Activated naive CD8-positive, alpha-beta T cell treated with anti-CD3 and anti-CD28 coated beads, Interleukin-2, amount 50 U/mL, for 24 hours (primary cell): ENCODE data around the gene TSTD2.
"Not testable (repeated sequence)": the region's sequence is repeated elsewhere in the genome, so short reads cannot be mapped to it uniquely, and the experiment has no call there.

ENCODE experiments used
- ATAC-seq: fragments of 150-1000 bp; cut with Tn5 transposase; one replicate; pipeline ENCODE4 v1.10.0; 2021
- DNase-seq: peaks from one replicate; pipeline ENCODE4 v3.0.0; 2021
- H3K27ac Mint-ChIP-seq: one replicate; pipeline ENCODE4 v1.8.0; 2021; ENCODE audit warnings: mild to moderate bottlenecking, mixed read lengths
- H3K27me3 Mint-ChIP-seq: one replicate; pipeline ENCODE4 v1.8.0; 2021; ENCODE audit warnings: mixed read lengths
- H3K36me3 Mint-ChIP-seq: one replicate; pipeline ENCODE4 v1.8.0; 2021; ENCODE audit warnings: low read depth, mixed read lengths
- H3K4me1 Mint-ChIP-seq: one replicate; pipeline ENCODE4 v1.8.0; 2021; ENCODE audit warnings: mixed read lengths
- H3K4me3 Mint-ChIP-seq: one replicate; pipeline ENCODE4 v1.8.0; 2021; ENCODE audit warnings: mild to moderate bottlenecking, moderate library complexity, mixed read lengths
- H3K9me3 Mint-ChIP-seq: one replicate; pipeline ENCODE4 v1.8.0; 2021; ENCODE audit warnings: mixed read lengths

The TSTD2 gene

DNA sequence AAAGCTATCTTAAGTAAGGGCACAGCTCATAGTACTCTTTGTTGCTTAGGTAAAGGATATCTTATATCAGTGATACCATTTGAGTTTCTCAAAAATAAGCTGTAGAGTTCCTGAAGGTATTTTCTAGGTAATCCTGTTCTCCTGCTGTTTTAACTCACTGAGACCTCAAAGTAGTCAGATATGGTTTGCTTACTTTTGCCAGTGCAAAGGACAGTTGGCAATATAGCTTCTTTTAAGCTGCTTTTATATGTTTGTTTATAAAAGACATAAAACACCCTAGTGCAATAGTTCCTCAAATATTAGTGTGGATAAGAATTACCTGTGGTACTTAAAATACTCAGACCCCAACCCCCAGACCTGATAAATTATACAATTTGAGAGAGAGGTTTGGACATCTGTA lies 12.6 kb upstream of the TSTD2 start:
- peaks cover 62% of the 10 kb centered on the region for H3K36me3 Mint-ChIP-seq
- no peaks in the 10 kb centered on the region for H3K4me1 Mint-ChIP-seq
- DNase-seq (no peak), ATAC-seq (no peak)
- no peak overlapping the region for H3K27ac Mint-ChIP-seq
- no peaks in the 10 kb centered on the region for H3K9me3 Mint-ChIP-seq
- no peaks in the 10 kb centered on the region for H3K27me3 Mint-ChIP-seq
- H3K4me3 Mint-ChIP-seq, result no peak overlapping the region

DNA sequence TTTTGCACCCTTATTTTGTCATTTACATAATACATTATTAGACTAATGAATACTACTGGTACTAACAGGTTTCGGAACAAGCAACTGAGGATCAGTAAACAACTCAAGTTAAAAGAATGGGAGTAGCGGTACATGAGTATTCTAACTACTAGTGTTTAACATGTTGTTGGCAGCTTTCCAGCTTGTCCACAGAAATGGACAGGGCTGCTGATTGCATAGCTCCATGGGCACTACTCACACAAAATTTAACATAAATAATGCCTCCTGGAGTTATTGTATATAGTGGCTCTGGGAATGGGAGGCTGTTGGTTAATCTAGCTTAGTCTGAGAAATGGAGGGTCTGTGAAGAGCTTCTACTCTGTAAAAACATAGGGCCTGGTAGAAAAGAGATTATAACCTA lies 7.2 kb upstream of the TSTD2 start:
- Mint-ChIP-seq H3K27me3 (no peaks in the 10 kb centered on the region), H3K4me1 (peaks cover 35% of the 10 kb centered on the region)
- no peak for ATAC-seq

DNA sequence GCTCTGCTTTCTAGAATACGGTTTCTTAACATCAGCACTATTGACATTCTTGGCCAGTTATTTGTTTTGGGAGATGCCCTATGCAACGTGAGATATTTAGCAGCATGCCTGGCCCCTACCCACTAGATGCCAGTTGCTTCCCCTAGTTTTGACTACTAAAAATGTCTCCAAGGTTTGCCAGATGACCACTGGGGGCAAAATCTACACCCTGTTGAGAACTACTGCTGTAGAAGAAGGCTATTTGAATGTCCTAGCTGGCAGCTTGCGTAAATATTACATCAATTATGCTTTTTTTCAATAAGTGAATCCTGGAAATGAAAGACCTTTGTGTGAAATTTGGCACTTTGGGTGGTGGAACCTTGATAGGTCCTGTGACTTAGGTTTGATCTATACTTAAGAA lies 5.5 kb upstream of the TSTD2 start:
- Mint-ChIP-seq H3K36me3 (peaks cover 52% of the 10 kb centered on the region), H3K4me1 (peaks cover 47% of the 10 kb centered on the region), H3K4me3 (no peak overlapping the region)

More for the DNA sequence above, 7.2 kb upstream of the TSTD2 start:
- no peak overlapping the region for H3K4me3 Mint-ChIP-seq
- peaks cover 51% of the 10 kb centered on the region for H3K36me3 Mint-ChIP-seq
- no peak overlapping the region for H3K27ac Mint-ChIP-seq
- H3K9me3 Mint-ChIP-seq, result no peaks in the 10 kb centered on the region
- no peak for DNase-seq

DNA sequence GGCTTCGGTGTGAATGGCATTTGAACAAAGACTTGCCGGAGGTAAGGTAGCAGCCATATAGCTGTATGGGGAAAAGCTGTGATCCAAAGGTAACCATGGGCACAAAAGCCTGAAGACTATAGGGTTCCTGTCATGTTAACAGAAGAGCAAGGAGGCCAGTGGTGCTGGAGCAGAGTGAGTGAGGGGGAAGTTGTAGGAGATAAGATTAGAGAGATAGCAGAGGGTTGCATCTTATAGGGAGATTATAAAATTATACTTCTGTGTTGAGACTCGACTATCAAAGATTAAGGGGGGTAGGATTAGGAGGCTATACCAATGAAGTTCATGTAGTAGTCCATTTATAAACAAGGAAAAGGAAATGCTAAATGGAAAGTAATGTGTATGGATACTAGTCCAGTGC lies 3.7 kb upstream of the TSTD2 start:
- ATAC-seq, result no peak
- H3K27me3 Mint-ChIP-seq, result no peaks in the 10 kb centered on the region
- H3K4me3 Mint-ChIP-seq, result peak overlapping the region; percentile 22
- no peak overlapping the region for H3K27ac Mint-ChIP-seq
- H3K9me3 Mint-ChIP-seq, result no peaks in the 10 kb centered on the region
- H3K36me3 Mint-ChIP-seq, result peaks cover 42% of the 10 kb centered on the region
- DNase-seq, result no peak
- peaks cover 54% of the 10 kb centered on the region for H3K4me1 Mint-ChIP-seq

More for the DNA sequence above, 5.5 kb upstream of the TSTD2 start:
- H3K27ac Mint-ChIP-seq, result no peak overlapping the region
- ATAC-seq (no peak), DNase-seq (no peak)
- H3K9me3 Mint-ChIP-seq, result no peaks in the 10 kb centered on the region
- H3K27me3 Mint-ChIP-seq, result no peaks in the 10 kb centered on the region

DNA sequence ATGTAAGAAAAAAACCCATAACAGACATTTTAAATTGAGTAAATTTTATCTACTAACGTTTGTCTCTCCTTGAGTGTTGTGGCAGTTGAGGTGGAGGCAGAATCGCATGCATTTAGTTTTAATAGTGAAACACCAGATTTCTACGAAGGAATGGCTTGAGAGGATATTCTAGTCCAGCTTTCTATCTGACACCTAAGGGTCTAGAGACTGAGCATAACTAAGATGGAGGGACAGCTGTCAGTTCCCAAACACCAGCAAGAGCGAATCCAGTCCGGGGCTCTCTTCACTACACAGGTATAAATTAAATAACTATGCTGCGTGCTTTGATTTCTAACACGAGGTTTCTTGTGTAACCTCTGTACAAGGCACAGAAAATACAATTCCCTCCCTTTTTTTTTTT lies 1.9 kb upstream of the TSTD2 start:
- H3K36me3 Mint-ChIP-seq, result peaks cover 29% of the 10 kb centered on the region
- H3K27me3 Mint-ChIP-seq, result no peaks in the 10 kb centered on the region
- H3K4me1 Mint-ChIP-seq, result peaks cover 62% of the 10 kb centered on the region
- H3K4me3 Mint-ChIP-seq, result peak overlapping the region; percentile 100
- ATAC-seq (no peak), DNase-seq (no peak)
- no peaks in the 10 kb centered on the region for H3K9me3 Mint-ChIP-seq
- H3K27ac Mint-ChIP-seq, result peak overlapping the region; percentile 100

DNA sequence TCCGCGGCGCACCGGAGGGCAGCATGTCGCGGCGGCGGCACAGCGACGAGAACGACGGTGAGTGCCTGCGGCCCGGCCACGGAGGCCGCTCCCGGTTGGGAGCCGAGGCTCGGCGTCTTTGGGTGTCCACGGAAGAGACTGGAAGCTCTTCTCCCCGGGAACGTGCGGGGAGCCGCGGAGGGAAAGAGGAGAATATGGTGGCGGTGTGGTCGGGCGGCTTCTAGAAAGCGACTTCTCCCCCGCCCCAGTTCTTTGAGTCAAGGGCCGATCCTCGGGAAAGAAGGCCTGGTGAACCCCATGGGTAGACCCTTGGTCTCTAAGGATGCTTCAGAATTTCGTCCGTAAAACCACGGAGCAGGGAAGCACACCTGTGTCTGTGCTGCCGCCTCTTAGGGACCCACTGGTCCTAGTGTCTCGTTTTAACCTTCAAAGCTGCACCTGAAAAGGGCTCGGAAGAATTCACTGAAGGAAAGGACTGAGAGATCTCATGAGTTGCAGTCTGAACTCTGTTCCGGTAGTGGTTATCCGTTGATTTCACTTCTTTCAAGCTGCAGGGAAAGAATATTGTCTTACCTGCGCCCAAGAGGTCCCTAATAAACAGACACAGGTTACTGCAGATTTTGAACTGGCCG lies 807 bp upstream of the TSTD2 start:
- no peak for ATAC-seq
- Mint-ChIP-seq H3K27ac (peak overlapping the region; percentile 100), H3K4me3 (peak overlapping the region; percentile 100), H3K4me1 (peaks cover 58% of the 10 kb centered on the region), H3K9me3 (no peaks in the 10 kb centered on the region), H3K27me3 (no peaks in the 10 kb centered on the region), H3K36me3 (peaks cover 32% of the 10 kb centered on the region)
- DNase-seq, result no peak

DNA sequence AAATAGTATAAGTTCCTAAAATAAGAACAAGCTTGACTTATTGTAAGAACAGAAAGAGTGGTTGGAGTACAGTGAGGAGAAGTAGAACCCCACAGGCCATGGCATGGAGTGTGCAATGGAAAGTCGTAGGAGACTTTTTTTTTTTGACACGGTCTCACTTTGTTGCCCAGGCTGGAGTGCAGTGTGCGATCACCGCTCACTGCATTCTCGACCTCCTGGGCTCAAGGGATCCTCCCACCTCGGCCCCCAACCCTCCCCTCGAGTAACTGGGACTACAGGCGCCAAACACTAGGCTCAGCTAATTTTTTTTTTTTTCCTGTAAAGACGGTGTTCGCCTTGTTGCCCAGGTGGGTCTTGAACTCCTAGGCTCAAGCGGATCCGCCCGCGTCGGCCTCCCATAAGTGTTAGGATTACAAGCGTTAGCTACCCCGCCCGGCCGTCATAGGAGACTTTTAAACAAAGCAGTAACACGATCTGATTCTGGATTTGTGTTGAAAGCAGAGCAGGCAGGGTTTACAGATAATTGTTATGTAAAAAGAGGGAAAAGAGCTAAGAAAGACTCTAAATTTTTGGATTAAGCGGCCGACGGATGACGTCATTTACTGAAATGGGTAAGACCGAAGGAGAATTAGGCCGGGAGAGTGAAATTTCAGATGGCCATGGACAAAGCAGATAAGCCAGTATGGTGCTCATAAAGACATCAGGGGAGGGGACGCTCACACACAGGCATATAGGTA lies 752 bp downstream of the TSTD2 start:
- peaks cover 27% of the 10 kb centered on the region for H3K36me3 Mint-ChIP-seq
- no peaks in the 10 kb centered on the region for H3K27me3 Mint-ChIP-seq
- H3K4me3 Mint-ChIP-seq, result peak overlapping the region; percentile 100
- ATAC-seq (no peak), DNase-seq (peak; percentile 27)
- H3K9me3 Mint-ChIP-seq, result no peaks in the 10 kb centered on the region
- peaks cover 44% of the 10 kb centered on the region for H3K4me1 Mint-ChIP-seq
- H3K27ac Mint-ChIP-seq, result peak overlapping the region; percentile 100

DNA sequence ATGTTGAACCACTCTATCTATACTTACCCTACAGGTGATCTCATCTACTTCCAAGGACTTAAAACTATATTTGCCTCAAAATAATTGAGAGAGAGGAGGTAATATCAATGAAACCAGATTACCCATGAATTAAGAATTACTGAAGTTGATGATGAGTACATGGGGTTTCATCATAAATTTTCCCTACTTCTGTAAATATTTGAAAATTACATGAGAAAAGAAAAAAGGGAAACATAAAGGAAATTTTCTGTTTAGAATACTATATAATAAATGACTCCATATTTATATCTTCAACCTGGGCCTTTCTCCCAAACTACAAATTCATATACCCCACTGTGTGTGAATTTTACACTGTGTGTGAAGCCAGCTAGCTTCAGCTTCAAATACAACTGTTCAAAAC lies 2.6 kb downstream of the TSTD2 start:
- Mint-ChIP-seq H3K4me1 (peaks cover 31% of the 10 kb centered on the region), H3K9me3 (no peaks in the 10 kb centered on the region), H3K4me3 (no peak overlapping the region), H3K27me3 (no peaks in the 10 kb centered on the region), H3K27ac (no peak overlapping the region), H3K36me3 (peaks cover 24% of the 10 kb centered on the region)
- ATAC-seq, result no peak
- DNase-seq, result no peak

DNA sequence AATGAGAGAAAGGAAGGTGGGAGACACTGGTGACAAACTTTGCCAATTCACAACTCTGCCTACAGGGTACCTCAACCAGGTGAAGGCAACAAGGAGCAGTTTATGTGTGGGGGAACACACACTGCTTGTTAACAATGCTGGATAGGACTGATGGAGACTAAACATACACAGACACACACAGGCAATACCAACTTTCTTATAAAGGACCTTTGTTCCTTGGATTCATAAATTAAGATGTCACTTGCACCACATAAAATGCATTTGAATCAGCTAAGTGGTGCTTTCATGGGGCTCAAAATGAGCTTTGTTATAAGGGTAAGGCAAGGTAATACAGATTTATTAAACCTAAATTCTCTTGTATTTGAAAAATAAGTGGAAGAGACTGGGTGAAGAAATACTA lies 4.0 kb downstream of the TSTD2 start:
- no peaks in the 10 kb centered on the region for H3K9me3 Mint-ChIP-seq
- H3K27ac Mint-ChIP-seq, result no peak overlapping the region
- no peak for ATAC-seq
- no peak overlapping the region for H3K4me3 Mint-ChIP-seq
- DNase-seq, result no peak
- H3K4me1 Mint-ChIP-seq, result peaks cover 22% of the 10 kb centered on the region
- H3K27me3 Mint-ChIP-seq, result no peaks in the 10 kb centered on the region
- H3K36me3 Mint-ChIP-seq, result peaks cover 15% of the 10 kb centered on the region

DNA sequence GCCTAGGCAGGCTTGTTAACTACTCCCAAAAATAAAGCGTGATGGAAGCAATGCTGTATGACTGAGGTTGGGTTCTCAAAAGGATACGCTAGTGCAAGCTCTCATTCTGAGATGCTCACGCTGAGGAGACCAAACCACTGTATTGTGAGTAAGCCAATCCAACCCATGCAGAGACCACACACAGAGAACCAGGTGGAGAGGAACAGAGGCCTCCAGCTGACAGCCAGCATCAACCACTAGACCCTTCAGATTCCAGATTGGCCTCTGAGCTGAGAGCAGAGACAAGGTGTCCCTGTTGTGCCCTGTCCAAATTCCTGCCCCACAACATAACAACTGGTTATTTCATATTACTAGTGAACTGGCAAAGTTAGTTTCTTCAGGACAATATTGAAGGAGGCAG lies 4.5 kb downstream of the TSTD2 start:
- DNase-seq, result no peak
- Mint-ChIP-seq H3K4me3 (no peak overlapping the region), H3K27ac (no peak overlapping the region), H3K9me3 (no peaks in the 10 kb centered on the region), H3K27me3 (no peaks in the 10 kb centered on the region), H3K36me3 (peaks cover 12% of the 10 kb centered on the region), H3K4me1 (peaks cover 21% of the 10 kb centered on the region)
- ATAC-seq, result no peak

DNA sequence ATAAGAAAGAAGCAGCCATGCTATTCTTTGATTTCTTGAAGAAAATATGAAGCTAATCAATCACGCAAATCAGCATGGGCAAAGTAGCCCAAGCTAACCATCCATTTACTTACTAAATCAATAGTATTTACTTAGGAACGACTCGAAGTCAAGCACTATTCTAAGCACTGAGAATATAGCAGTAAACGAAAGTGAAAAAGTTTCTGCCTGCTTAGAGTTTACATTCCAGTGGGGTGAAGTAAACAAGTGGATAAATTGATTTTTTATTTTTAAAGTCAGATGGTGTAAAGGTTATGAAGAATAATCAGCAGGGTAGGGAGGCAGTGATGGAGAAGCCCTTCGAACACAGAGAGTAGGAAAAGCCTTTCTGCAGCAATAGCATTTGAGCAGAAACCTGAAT lies 5.5 kb downstream of the TSTD2 start:
- Mint-ChIP-seq H3K36me3 (peaks cover 15% of the 10 kb centered on the region), H3K9me3 (no peaks in the 10 kb centered on the region), H3K27me3 (no peaks in the 10 kb centered on the region)

DNA sequence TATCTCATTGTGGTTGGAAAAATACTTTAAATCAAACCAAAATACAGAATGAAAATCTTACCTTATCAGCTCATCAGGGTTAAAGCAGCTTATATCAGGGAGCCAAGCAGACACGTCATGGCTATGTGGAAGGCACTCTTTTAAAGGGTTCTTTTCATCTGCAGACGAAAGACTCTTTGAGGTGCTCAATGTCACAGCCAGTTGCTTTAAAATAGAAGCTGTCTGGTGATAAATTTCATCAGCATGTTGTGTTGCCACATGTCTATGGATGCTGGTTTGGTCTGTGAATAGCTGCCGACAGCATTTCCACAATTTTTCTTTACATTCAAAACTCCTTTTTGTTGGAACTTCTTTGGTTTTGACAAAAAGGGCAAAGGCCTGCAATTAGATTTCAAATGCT lies 7.5 kb downstream of the TSTD2 start:
- peaks cover 24% of the 10 kb centered on the region for H3K36me3 Mint-ChIP-seq
- no peaks in the 10 kb centered on the region for H3K9me3 Mint-ChIP-seq
- ATAC-seq, result no peak
- no peaks in the 10 kb centered on the region for H3K27me3 Mint-ChIP-seq
- no peak overlapping the region for H3K27ac Mint-ChIP-seq
- DNase-seq, result no peak
- no peak overlapping the region for H3K4me3 Mint-ChIP-seq
- H3K4me1 Mint-ChIP-seq, result peaks cover 6% of the 10 kb centered on the region

More for the DNA sequence above, 5.5 kb downstream of the TSTD2 start:
- peaks cover 17% of the 10 kb centered on the region for H3K4me1 Mint-ChIP-seq
- ATAC-seq, result no peak
- H3K4me3 Mint-ChIP-seq, result no peak overlapping the region
- no peak overlapping the region for H3K27ac Mint-ChIP-seq
- no peak for DNase-seq

DNA sequence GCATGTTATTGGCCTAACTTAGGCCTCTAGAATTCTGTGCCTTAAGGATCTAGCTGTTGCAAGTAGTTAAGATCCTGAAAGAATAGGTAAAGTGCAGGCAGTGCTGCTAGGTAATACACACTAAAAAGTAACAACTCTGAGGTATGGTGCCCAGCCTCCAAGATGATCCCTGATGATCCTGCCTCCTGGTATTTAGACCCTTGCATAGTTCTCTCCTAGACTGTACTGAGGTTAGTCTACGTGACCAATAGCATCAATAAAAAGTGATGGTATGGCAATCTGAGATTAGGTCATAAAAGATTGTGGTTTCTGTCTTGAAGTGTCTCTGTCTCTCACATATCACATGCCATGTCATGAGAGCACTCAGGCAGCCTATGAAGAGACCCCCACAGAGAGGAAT lies 9.2 kb downstream of the TSTD2 start:
- Mint-ChIP-seq H3K27me3 (no peaks in the 10 kb centered on the region), H3K27ac (no peak overlapping the region), H3K4me3 (no peak overlapping the region), H3K4me1 (peaks cover 2% of the 10 kb centered on the region), H3K9me3 (no peaks in the 10 kb centered on the region), H3K36me3 (peaks cover 26% of the 10 kb centered on the region)
- DNase-seq (no peak), ATAC-seq (peak; percentile 24)

DNA sequence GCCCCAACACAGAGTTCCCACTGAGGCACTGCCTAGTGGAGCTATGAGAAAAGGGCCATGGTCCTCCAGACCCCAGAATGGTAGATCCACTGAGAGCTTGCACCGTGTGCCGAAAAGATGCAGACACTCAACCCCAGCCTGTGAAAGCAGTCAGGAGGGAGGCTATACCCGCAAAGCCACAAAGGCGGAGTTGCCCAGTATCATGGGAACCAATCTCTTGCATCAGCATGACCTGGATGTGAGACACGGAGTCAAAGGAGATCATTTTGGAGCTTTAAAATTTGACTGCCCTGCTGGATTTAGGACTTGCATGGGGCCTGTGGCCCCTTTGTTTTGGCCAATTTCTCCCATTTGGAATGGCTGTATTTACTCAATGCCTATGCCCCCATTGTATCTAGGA lies 10.7 kb downstream of the TSTD2 start:
- H3K9me3 Mint-ChIP-seq, result not testable (repeated sequence)

DNA sequence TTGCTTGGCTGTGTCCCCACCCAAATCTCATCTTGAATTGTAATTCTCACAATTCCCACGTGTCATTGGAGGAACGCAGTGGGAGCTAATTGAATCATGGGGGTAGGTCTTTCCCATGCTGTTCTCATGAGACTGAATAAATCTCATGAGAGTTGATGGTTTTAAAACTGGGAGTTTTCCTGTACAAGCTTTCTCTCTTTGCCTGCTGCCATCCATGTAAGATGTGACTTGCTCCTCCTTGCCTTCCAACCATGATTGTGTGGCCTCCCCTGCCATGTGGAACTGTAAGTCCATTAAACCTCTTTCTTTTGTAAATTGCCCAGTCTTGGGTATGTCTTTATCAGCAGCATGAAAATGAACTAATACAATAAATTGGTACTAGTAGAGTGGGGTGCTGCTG lies 13.1 kb downstream of the TSTD2 start:
- Mint-ChIP-seq H3K4me1 (peaks cover 17% of the 10 kb centered on the region), H3K36me3 (peaks cover 37% of the 10 kb centered on the region)
- H3K27me3 Mint-ChIP-seq, ATAC-seq, DNase-seq, H3K9me3 Mint-ChIP-seq, H3K4me3 Mint-ChIP-seq, H3K27ac Mint-ChIP-seq: not testable (repeated sequence)

More for the DNA sequence above, 10.7 kb downstream of the TSTD2 start:
- DNase-seq, ATAC-seq, H3K27ac Mint-ChIP-seq, H3K4me3 Mint-ChIP-seq, H3K27me3 Mint-ChIP-seq: not testable (repeated sequence)
- Mint-ChIP-seq H3K36me3 (peaks cover 29% of the 10 kb centered on the region), H3K4me1 (peaks cover 16% of the 10 kb centered on the region)
